NCI-H1694 treated with DMSO at 0.1 percent for 48 hours (cell line): ENCODE results near the gene CMTR2.
"Not testable (repeated sequence)": the region's sequence is repeated elsewhere in the genome, so short reads cannot be mapped to it uniquely, and the experiment has no call there.

Experiments used
- DNase-seq: peaks from one replicate; lab custom pipeline; 2025; lab: John Stamatoyannopoulos, UW

CMTR2 gene

GRCh38 chr16:71288890-71289731 lies at the start of gene CMTR2:
TSS of gene CMTR2 (minus strand) at chr16:71289402. CDS start at chr16:71285920, 3,482 bp downstream.
- DNase-seq = peak; percentile 94

- DNase-seq = no peak
Observed at GRCh38 chr16:71338632-71339031, 49.4 kb upstream of the CMTR2 start.

- no peak for DNase-seq
Observed at GRCh38 chr16:71338193-71338592, 49.0 kb upstream of the CMTR2 start.

- no peak for DNase-seq
Observed at GRCh38 chr16:71337631-71338030, 48.4 kb upstream of the CMTR2 start.

- no peak for DNase-seq
Observed at GRCh38 chr16:71328151-71328550, 38.9 kb upstream of the CMTR2 start.

GRCh38 chr16:71327720-71328119 lies 38.5 kb upstream of the CMTR2 start:
- DNase-seq = no peak

GRCh38 chr16:71319999-71320398 lies 30.8 kb upstream of the CMTR2 start:
- DNase-seq = no peak

GRCh38 chr16:71315269-71315668 lies 26.1 kb upstream of the CMTR2 start:
- no peak for DNase-seq

- DNase-seq = not testable (repeated sequence)
Observed at GRCh38 chr16:71313591-71313990, 24.4 kb upstream of the CMTR2 start.

- peak; percentile 44 for DNase-seq
Observed at GRCh38 chr16:71311553-71312158, 22.5 kb upstream of the CMTR2 start.

GRCh38 chr16:71303938-71304337 lies 14.7 kb upstream of the CMTR2 start:
- DNase-seq = no peak

GRCh38 chr16:71297341-71297634 lies 8.1 kb upstream of the CMTR2 start:
- no peak for DNase-seq

GRCh38 chr16:71296584-71297340 lies 7.6 kb upstream of the CMTR2 start:
- DNase-seq = no peak

- DNase-seq = no peak
Observed at GRCh38 chr16:71295950-71296349, 6.7 kb upstream of the CMTR2 start.

GRCh38 chr16:71293919-71294318 lies 4.7 kb upstream of the CMTR2 start:
- DNase-seq = no peak

- not testable (repeated sequence) for DNase-seq
Observed at GRCh38 chr16:71292095-71292494, 2.9 kb upstream of the CMTR2 start.

GRCh38 chr16:71289732-71290062 lies 495 bp upstream of the CMTR2 start:
- DNase-seq = no peak

GRCh38 chr16:71288570-71288889 lies 672 bp downstream of the CMTR2 start:
- no peak for DNase-seq

GRCh38 chr16:71287911-71288310 lies 1.3 kb downstream of the CMTR2 start:
- no peak for DNase-seq

- no peak for DNase-seq
Observed at GRCh38 chr16:71287454-71287853, 1.7 kb downstream of the CMTR2 start.

- no peak for DNase-seq
Observed at GRCh38 chr16:71283612-71284011, 5.6 kb downstream of the CMTR2 start.

GRCh38 chr16:71282943-71283342 lies 6.3 kb downstream of the CMTR2 start:
- no peak for DNase-seq

- DNase-seq = no peak
Observed at GRCh38 chr16:71276589-71277334, 12.4 kb downstream of the CMTR2 start.
